Neural cell (in vitro differentiated cells): ENCODE results near the gene PDE8B.

Source experiments
- CTCF ChIP-seq: fragments of 450-650 bp; IDR thresholded peaks from 2 replicates; pipeline ENCODE4 v1.5.1; 2014; ENCODE audit warnings: antibody characterized with exemption, mild to moderate bottlenecking, moderate library complexity; ENCODE audit not compliant: poor library complexity, severe bottlenecking
- EP300 ChIP-seq: fragments of 450-650 bp; conservative IDR thresholded peaks from 2 replicates; pipeline ENCODE4 v1.6.1; 2014; ENCODE audit warnings: antibody characterized with exemption, mild to moderate bottlenecking, moderate library complexity; ENCODE audit not compliant: poor library complexity, severe bottlenecking
- EZH2 ChIP-seq: fragments of 200-600, 300-800 bp; shearing (Covaris generic), sonication (generic); IDR thresholded peaks from 2 replicates; pipeline ENCODE4 v1.6.1; 2014; ENCODE audit warnings: antibody characterized with exemption, low read length, borderline replicate concordance, mild to moderate bottlenecking; ENCODE audit not compliant: insufficient read depth, poor library complexity, severe bottlenecking
- REST ChIP-seq: IDR thresholded peaks from 2 replicates; pipeline ENCODE4 v1.6.1; 2012; ENCODE audit warnings: borderline replicate concordance

DNA sequence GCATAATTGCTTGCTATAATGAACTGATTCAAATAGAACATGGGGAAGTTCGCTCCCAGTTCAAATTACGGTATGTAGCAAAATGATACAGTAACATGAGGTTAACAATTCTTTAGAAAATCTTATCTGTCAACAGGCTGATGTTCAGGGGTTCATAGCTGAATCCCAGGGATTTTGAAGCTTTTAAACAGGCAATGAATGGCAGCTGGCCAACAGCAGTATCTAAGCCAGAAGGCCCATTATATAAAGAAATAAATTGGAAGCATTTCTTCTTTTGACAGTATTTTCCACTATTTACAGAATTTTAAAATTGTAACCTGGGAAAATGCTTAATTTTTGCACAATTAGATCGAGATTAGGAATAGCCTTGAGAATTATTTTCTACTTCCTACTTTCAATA, 126.8 kb downstream of the PDE8B start:
- TF ChIP-seq EP300, result no peak
- TF ChIP-seq EZH2, result no peak
- TF ChIP-seq CTCF, result no peak
- TF ChIP-seq REST, result no peak
